Measurements from ENCODE around the gene ACOT4. TPM values are rescaled to one million over a fixed set of nuclear protein-coding genes. Genes with fewer than 3 reads are reported as not detected.
A peak's percentile ranks its signal among the peaks of the same experiment; 100 is the strongest.

The ACOT4 gene
- total RNA-seq, 1 experiment from 2014 or later = 5.1 TPM

- intact Hi-C loops (cut with micrococcal nuclease) = no loop called here
Measured at GRCh38 chr14:73645248-73645610, 53.6 kb downstream of the ACOT4 start.

More at GRCh38 chr14:73645248-73645610, 53.6 kb downstream of the ACOT4 start:
- no peaks in the 10 kb centered on the region for H3F3A ChIP-seq (ENCODE audit: low read length, unreplicated experiment)
- no peak overlapping the region for H3K27ac ChIP-seq (ENCODE audit: low read length)
- no peaks in the 10 kb centered on the region for H3K9me3 ChIP-seq (ENCODE audit: low read length)
- DNase-seq (no peak), ATAC-seq (peak; percentile 14; the same call in 1 of the 2 replicates)
- POLR2A ChIA-PET (ENCODE audit: unreplicated experiment) = no interaction called here
- H3K27me3 ChIP-seq (ENCODE audit: low read length) = no peaks in the 10 kb centered on the region
- H3K4me2 ChIP-seq (ENCODE audit: low read length) = peak overlapping the region; percentile 87
- H3K36me3 ChIP-seq (ENCODE audit: low read depth, low read length) = no peaks in the 10 kb centered on the region
- H3K79me2 ChIP-seq (ENCODE audit: low read length) = peaks cover 8% of the 10 kb centered on the region; the same call in 1 of the 2 replicates
- TF ChIP-seq EZH2 (IDR thresholded peaks at IDR 0.05; ENCODE audit: low read length, unreplicated experiment) = no peak
- TF ChIP-seq EZH2phosphoT487 (IDR thresholded peaks at IDR 0.05; ENCODE audit: borderline replicate concordance, low read length) = no peak
- TF ChIP-seq, protein P1, sequence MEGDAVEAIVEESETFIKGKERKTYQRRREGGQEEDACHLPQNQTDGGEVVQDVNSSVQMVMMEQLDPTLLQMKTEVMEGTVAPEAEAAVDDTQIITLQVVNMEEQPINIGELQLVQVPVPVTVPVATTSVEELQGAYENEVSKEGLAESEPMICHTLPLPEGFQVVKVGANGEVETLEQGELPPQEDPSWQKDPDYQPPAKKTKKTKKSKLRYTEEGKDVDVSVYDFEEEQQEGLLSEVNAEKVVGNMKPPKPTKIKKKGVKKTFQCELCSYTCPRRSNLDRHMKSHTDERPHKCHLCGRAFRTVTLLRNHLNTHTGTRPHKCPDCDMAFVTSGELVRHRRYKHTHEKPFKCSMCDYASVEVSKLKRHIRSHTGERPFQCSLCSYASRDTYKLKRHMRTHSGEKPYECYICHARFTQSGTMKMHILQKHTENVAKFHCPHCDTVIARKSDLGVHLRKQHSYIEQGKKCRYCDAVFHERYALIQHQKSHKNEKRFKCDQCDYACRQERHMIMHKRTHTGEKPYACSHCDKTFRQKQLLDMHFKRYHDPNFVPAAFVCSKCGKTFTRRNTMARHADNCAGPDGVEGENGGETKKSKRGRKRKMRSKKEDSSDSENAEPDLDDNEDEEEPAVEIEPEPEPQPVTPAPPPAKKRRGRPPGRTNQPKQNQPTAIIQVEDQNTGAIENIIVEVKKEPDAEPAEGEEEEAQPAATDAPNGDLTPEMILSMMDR (conservative IDR thresholded peaks at IDR 0.05; ENCODE audit: low read depth, low read length) = no peak
- peak overlapping the region; percentile 76 for H3K9ac ChIP-seq (ENCODE audit: low read length)
- no peaks in the 10 kb centered on the region for H3K9me2 ChIP-seq (replicated peaks; ENCODE audit: low read length)
- peak overlapping the region; percentile 95 for H2AFZ ChIP-seq (ENCODE audit: low read length)
- BruUV-seq (replicated peaks) = TSS peak; percentile 67
- H3K4me3 ChIP-seq (ENCODE audit: low read length) = peak overlapping the region; percentile 84
- CTCF ChIA-PET = no interaction called here
- peaks cover 13% of the 10 kb centered on the region for H3K4me1 ChIP-seq (ENCODE audit: insufficient read depth, low read length)
- no peaks in the 10 kb centered on the region for H4K20me1 ChIP-seq (ENCODE audit: low read length)

Other genes with a start within 250 kb of the ACOT4 start
- 22.2 and 26.8 TPM in 2 replicates for gene NUMB, start 133.3 kb upstream of the ACOT4 start, total RNA-seq (2014; rRNA removed)
- gene RIOX1, start 100.9 kb upstream of the ACOT4 start, total RNA-seq (2014; rRNA removed) = 27.4 and 34.8 TPM in 2 replicates
- gene ACOT1, start 54.7 kb upstream of the ACOT4 start, total RNA-seq (2014; rRNA removed) = 1.1 and 1.4 TPM in 2 replicates
- 0.15 and 2.2 TPM in 2 replicates for gene HEATR4, start 32.9 kb upstream of the ACOT4 start, total RNA-seq (2014; rRNA removed)
- gene ACOT2, start 22.7 kb upstream of the ACOT4 start, total RNA-seq (2014; rRNA removed) = 39.0 and 46.0 TPM in 2 replicates
- not detected in 2 replicates for gene ACOT6, start 20.6 kb downstream of the ACOT4 start, total RNA-seq (2014; rRNA removed)
- 2.6 and 13.9 TPM in 2 replicates for gene DNAL1, start 53.1 kb downstream of the ACOT4 start, total RNA-seq (2014; rRNA removed)
- gene PNMA1, start 122.5 kb downstream of the ACOT4 start, total RNA-seq (2014; rRNA removed) = 30.8 and 36.7 TPM in 2 replicates

Data from PC-3 (cell line).